ENCODE data around the gene CLEC11A. TPM values are rescaled to one million over a fixed set of nuclear protein-coding genes. Genes with fewer than 3 reads are reported as not detected.

The CLEC11A gene
- total RNA-seq, 1 experiment from 2014 or later: 7.6 TPM

DNA sequence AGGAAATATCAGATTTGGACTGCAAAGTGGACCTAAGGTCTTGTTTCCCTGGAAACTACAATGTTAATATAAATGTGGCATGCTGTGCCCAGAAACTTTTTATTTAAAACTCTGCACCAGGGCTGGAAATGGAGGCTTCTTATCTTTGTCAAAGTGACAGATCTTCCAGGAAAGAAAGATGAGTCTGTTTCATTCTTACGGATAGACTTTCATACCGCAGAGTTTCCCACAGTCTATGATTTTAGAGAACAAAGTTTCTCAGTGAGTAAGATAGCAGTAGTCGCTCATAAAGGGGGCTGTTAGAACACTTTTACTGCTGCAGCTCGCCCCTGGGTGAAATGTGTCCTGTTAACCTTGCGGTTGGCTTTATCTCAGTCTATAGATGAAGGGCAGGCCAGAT, 6.7 kb downstream of the CLEC11A start:
- H3K4me1 Mint-ChIP-seq: peaks cover 19% of the 10 kb centered on the region
- TF ChIP-seq ERG (CRISPR knock-in tag; IDR thresholded peaks at IDR 0.05): no peak
- TF ChIP-seq AFF4 (CRISPR knock-in tag; IDR thresholded peaks at IDR 0.05; ENCODE audit: borderline replicate concordance): no peak
- TF ChIP-seq ZNF423 (CRISPR knock-in tag; IDR thresholded peaks at IDR 0.05): no peak
- TF ChIP-seq, protein P1, sequence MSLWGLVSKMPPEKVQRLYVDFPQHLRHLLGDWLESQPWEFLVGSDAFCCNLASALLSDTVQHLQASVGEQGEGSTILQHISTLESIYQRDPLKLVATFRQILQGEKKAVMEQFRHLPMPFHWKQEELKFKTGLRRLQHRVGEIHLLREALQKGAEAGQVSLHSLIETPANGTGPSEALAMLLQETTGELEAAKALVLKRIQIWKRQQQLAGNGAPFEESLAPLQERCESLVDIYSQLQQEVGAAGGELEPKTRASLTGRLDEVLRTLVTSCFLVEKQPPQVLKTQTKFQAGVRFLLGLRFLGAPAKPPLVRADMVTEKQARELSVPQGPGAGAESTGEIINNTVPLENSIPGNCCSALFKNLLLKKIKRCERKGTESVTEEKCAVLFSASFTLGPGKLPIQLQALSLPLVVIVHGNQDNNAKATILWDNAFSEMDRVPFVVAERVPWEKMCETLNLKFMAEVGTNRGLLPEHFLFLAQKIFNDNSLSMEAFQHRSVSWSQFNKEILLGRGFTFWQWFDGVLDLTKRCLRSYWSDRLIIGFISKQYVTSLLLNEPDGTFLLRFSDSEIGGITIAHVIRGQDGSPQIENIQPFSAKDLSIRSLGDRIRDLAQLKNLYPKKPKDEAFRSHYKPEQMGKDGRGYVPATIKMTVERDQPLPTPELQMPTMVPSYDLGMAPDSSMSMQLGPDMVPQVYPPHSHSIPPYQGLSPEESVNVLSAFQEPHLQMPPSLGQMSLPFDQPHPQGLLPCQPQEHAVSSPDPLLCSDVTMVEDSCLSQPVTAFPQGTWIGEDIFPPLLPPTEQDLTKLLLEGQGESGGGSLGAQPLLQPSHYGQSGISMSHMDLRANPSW (CRISPR knock-in tag; conservative IDR thresholded peaks at IDR 0.05; ENCODE audit: low read depth): no peak
- no peak for TF ChIP-seq IRF2 (CRISPR knock-in tag; IDR thresholded peaks at IDR 0.05; ENCODE audit: borderline replicate concordance, low read depth)
- TF ChIP-seq TEAD4 (CRISPR knock-in tag; IDR thresholded peaks at IDR 0.05): no peak
- no peak for TF ChIP-seq CTCF (IDR thresholded peaks at IDR 0.05)
- no peak for TF ChIP-seq ZNF138 (CRISPR knock-in tag; conservative IDR thresholded peaks at IDR 0.05)
- no peak for TF ChIP-seq IRF1 (CRISPR knock-in tag; IDR thresholded peaks at IDR 0.05)
- no peak for TF ChIP-seq ZNF121 (CRISPR knock-in tag; IDR thresholded peaks at IDR 0.05)
- TF ChIP-seq FOXJ3 (CRISPR knock-in tag; IDR thresholded peaks at IDR 0.05; ENCODE audit: borderline replicate concordance): no peak
- TF ChIP-seq SP1 (CRISPR knock-in tag; conservative IDR thresholded peaks at IDR 0.05): no peak
- TF ChIP-seq, protein P2, sequence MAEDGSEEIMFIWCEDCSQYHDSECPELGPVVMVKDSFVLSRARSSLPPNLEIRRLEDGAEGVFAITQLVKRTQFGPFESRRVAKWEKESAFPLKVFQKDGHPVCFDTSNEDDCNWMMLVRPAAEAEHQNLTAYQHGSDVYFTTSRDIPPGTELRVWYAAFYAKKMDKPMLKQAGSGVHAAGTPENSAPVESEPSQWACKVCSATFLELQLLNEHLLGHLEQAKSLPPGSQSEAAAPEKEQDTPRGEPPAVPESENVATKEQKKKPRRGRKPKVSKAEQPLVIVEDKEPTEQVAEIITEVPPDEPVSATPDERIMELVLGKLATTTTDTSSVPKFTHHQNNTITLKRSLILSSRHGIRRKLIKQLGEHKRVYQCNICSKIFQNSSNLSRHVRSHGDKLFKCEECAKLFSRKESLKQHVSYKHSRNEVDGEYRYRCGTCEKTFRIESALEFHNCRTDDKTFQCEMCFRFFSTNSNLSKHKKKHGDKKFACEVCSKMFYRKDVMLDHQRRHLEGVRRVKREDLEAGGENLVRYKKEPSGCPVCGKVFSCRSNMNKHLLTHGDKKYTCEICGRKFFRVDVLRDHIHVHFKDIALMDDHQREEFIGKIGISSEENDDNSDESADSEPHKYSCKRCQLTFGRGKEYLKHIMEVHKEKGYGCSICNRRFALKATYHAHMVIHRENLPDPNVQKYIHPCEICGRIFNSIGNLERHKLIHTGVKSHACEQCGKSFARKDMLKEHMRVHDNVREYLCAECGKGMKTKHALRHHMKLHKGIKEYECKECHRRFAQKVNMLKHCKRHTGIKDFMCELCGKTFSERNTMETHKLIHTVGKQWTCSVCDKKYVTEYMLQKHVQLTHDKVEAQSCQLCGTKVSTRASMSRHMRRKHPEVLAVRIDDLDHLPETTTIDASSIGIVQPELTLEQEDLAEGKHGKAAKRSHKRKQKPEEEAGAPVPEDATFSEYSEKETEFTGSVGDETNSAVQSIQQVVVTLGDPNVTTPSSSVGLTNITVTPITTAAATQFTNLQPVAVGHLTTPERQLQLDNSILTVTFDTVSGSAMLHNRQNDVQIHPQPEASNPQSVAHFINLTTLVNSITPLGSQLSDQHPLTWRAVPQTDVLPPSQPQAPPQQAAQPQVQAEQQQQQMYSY (CRISPR knock-in tag; IDR thresholded peaks at IDR 0.05): no peak
- no peak for TF ChIP-seq ZNF232 (CRISPR knock-in tag; IDR thresholded peaks at IDR 0.05)
- TF ChIP-seq ESRRA (CRISPR knock-in tag; IDR thresholded peaks at IDR 0.05; ENCODE audit: borderline replicate concordance): no peak
- TF ChIP-seq EMX1 (CRISPR knock-in tag; IDR thresholded peaks at IDR 0.05): no peak
- TF ChIP-seq GTF2I (CRISPR knock-in tag; conservative IDR thresholded peaks at IDR 0.05): no peak
- TF ChIP-seq ZSCAN18 (CRISPR knock-in tag; IDR thresholded peaks at IDR 0.05): no peak
- no peak for TF ChIP-seq ZNF416 (CRISPR knock-in tag; IDR thresholded peaks at IDR 0.05)
- POLR2A ChIA-PET: interaction anchor here (0.6 to 0.7 kb wide), 2 partner anchors 8 to 1586 kb away, joined by 3 to 5 read pairs; no protein-coding TSS in a partner anchor
- H3K36me3 Mint-ChIP-seq: no peaks in the 10 kb centered on the region
- ATAC-seq: no peak
- peaks cover 35% of the 10 kb centered on the region for H3K27me3 Mint-ChIP-seq (ENCODE audit: low read depth)
- DNase-seq (ENCODE audit: low spot score): no peak
- no peak overlapping the region for H3K4me3 Mint-ChIP-seq
- CTCF ChIA-PET: no interaction called here
- no peak overlapping the region for H3K27ac Mint-ChIP-seq
- no peaks in the 10 kb centered on the region for H3K9me3 Mint-ChIP-seq
